LHCN-M2 (cell line): ENCODE results near the gene OR2G6. TPM values are rescaled to one million over a fixed set of nuclear protein-coding genes. Genes with fewer than 3 reads are reported as not detected.
"Not testable (repeated sequence)": the region's sequence is repeated elsewhere in the genome, so short reads cannot be mapped to it uniquely, and the experiment has no call there.

Experiments used
- DNase-seq: peaks from one replicate; pipeline ENCODE4 v3.0.0-alpha.2; 2012; ENCODE audit warnings: low read depth
- total RNA-seq: library from RNA; depleted of rRNA; stranded (reverse); fragments of >200 nt; gene quantifications from 2 replicates; pipeline ENCODE4 v1.2.3, GENCODE V29; 2014; rRNA removed

Gene OR2G6
- total RNA-seq, 1 experiment from 2014 or later: not detected

DNA sequence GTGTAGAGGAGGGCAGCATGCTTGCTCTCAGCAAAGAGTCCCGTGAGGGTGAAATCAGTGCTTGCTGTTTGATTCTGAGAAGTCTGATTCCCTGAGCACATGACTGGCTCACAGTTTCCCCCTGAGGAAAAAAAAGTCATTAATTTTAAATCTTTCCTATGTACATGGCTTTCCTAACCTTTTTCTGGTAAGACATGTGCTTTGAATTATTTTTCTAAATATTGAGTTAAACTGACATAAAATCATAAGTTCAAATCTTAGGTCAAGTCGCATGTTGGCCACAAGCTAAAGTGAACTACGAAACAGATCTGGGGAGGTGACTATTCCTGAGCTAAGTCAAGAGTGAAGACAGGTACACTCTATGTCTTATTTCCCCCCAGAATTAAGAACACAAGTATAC, 66.8 kb downstream of the OR2G6 start, which contains the start of gene OR2T34:
Gene OR2T34, minus strand, starts transcription at position 101 of the 400 bp plus-strand sequence. Its CDS starts 0 bp downstream, at position 101.
- DNase-seq: not testable (repeated sequence)

DNA sequence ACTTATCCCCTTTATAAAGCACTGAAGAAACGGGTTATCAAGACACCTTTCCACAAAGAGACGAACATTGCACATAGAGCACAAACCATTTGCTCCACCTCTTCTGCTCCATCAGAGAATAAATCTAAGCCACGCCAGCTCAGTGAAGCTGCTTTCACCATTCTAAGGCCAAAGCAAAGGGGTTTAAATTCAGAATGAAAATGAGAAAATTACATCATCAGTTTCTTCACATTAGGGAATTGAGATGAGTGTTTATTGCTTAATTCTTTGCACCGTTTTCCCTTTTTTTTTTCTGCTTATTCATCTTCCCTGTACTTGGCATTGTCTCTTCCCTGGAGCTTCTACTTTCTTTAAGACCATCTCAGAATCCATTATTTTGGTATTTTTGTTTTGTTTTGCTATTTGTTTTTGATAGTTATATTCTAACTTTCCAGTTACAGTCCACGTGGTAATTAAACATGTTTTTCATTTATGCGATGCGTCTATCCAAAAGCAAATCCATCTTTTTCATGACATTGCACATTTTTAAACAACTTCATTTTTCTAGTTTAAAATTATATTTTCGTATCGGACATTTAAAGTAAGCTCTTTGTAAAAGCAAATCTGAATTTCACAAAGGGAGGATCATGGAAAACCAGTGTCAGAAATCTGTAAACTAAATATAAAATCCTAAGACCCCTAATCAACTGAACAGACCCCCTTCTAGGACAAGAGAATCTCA, 68.5 kb downstream of the OR2G6 start:
- no peak for DNase-seq

Other genes starting within 250 kb of the OR2G6 start
- not detected in 2 replicates for gene OR2T33, start 230.1 kb upstream of the OR2G6 start, total RNA-seq
- gene OR2T12, start 204.6 kb upstream of the OR2G6 start, total RNA-seq: not detected in 2 replicates
- gene OR2M7, start 183.5 kb upstream of the OR2G6 start, total RNA-seq: not detected in 2 replicates
- gene OR14C36, start 159.3 kb upstream of the OR2G6 start, total RNA-seq: not detected in 2 replicates
- gene OR2T4, start 146.4 kb upstream of the OR2G6 start, total RNA-seq: not detected in 2 replicates
- not detected in 2 replicates for gene OR2T6, start 132.3 kb upstream of the OR2G6 start, total RNA-seq
- gene OR2T1, start 105.0 kb upstream of the OR2G6 start, total RNA-seq: not detected in 2 replicates
- gene OR2T2, start 62.4 kb upstream of the OR2G6 start, total RNA-seq: not detected in 2 replicates
- gene OR2T3, start 34.7 kb upstream of the OR2G6 start, total RNA-seq: not detected in 2 replicates
- not detected in 2 replicates for gene OR2T5, start 19.5 kb upstream of the OR2G6 start, total RNA-seq
- gene OR2T29, start 54.7 kb downstream of the OR2G6 start, total RNA-seq: not detected in 2 replicates
- gene OR2T34, start 66.7 kb downstream of the OR2G6 start, total RNA-seq: not detected in 2 replicates
- gene OR2T10, start 89.6 kb downstream of the OR2G6 start, total RNA-seq: not detected in 2 replicates
- gene OR2T11, start 127.0 kb downstream of the OR2G6 start, total RNA-seq: not detected in 2 replicates
- not detected in 2 replicates for gene OR2T35, start 137.2 kb downstream of the OR2G6 start, total RNA-seq
- gene OR2T27, start 147.5 kb downstream of the OR2G6 start, total RNA-seq: not detected in 2 replicates
- gene OR14I1, start 194.7 kb downstream of the OR2G6 start, total RNA-seq: not detected in 2 replicates
- gene LYPD8, start 247.7 kb downstream of the OR2G6 start, total RNA-seq: not detected in 2 replicates